NT2/D1 (cell line): Measurements from ENCODE around the gene ARID2.

ENCODE experiments used
- DNase-seq: peaks from one replicate; pipeline ENCODE4 v3.0.0-alpha.2; 2011; ENCODE audit warnings: low read depth, low spot score
- H3K27me3 ChIP-seq: 2 replicates; pipeline ENCODE4 v1.6.0; 2011; ENCODE audit warnings: mild to moderate bottlenecking; ENCODE audit not compliant: insufficient read length, insufficient read depth
- H3K36me3 ChIP-seq: 2 replicates; pipeline ENCODE4 v1.6.1; 2011; ENCODE audit warnings: mild to moderate bottlenecking, low read length, mixed read lengths; ENCODE audit not compliant: insufficient read depth, insufficient read length
- H3K4me1 ChIP-seq: 2 replicates; pipeline ENCODE4 v1.5.1; 2011; ENCODE audit not compliant: insufficient read depth, insufficient read length
- H3K4me3 ChIP-seq: 2 replicates; pipeline ENCODE4 v1.5.1; 2011; ENCODE audit warnings: low read depth; ENCODE audit not compliant: insufficient read length
- H3K9ac ChIP-seq: 2 replicates; pipeline ENCODE4 v1.6.0; 2011; ENCODE audit warnings: low read depth; ENCODE audit not compliant: insufficient read length
- H3K9me3 ChIP-seq: 2 replicates; pipeline ENCODE4 v1.5.1; 2011; ENCODE audit warnings: mild to moderate bottlenecking, low read length; ENCODE audit not compliant: insufficient read depth
- SUZ12 ChIP-seq: IDR thresholded peaks from 2 replicates; pipeline ENCODE4 v1.6.1; 2011; ENCODE audit not compliant: insufficient read length, insufficient read depth; ENCODE audit errors: extremely low read depth
- YY1 ChIP-seq: IDR thresholded peaks from 2 replicates; pipeline ENCODE4 v1.6.1; 2011; ENCODE audit not compliant: insufficient read length, insufficient read depth
- ZNF274 ChIP-seq: IDR thresholded peaks from 2 replicates; pipeline ENCODE4 v1.6.1; 2011; ENCODE audit warnings: mild to moderate bottlenecking, low read depth, low read length

Gene ARID2

GRCh38 chr12:45946435-45946834 lies 216.9 kb downstream of the ARID2 start:
- H3K9ac ChIP-seq, result no peak overlapping the region
- DNase-seq, result no peak
- no peak for TF ChIP-seq ZNF274
- TF ChIP-seq YY1, result no peak
- TF ChIP-seq SUZ12, result no peak
- H3K4me1 ChIP-seq, result no peaks in the 10 kb centered on the region
- H3K9me3 ChIP-seq, result no peaks in the 10 kb centered on the region
- no peak overlapping the region for H3K4me3 ChIP-seq
- peaks cover 67% of the 10 kb centered on the region for H3K36me3 ChIP-seq
- no peaks in the 10 kb centered on the region for H3K27me3 ChIP-seq

GRCh38 chr12:45948546-45948945 lies 219.0 kb downstream of the ARID2 start:
- Histone ChIP-seq H3K27me3 (no peaks in the 10 kb centered on the region), H3K4me1 (no peaks in the 10 kb centered on the region), H3K9me3 (no peaks in the 10 kb centered on the region), H3K36me3 (peaks cover 65% of the 10 kb centered on the region), H3K4me3 (no peak overlapping the region), H3K9ac (no peak overlapping the region)
- DNase-seq, result no peak
- TF ChIP-seq SUZ12, result no peak
- TF ChIP-seq YY1, result no peak
- TF ChIP-seq ZNF274, result no peak
